Measurements from ENCODE around the gene ZNF330.

Gene ZNF330

GRCh38 chr4:141254326-141254725 lies 33.6 kb downstream of the ZNF330 start:
- H3K4me3 Mint-ChIP-seq: no peak overlapping the region
- H3K36me3 Mint-ChIP-seq: no peaks in the 10 kb centered on the region
- no peak overlapping the region for H3K27ac Mint-ChIP-seq
- H3K9me3 Mint-ChIP-seq: no peaks in the 10 kb centered on the region
- H3K27me3 Mint-ChIP-seq: peaks cover 16% of the 10 kb centered on the region
- H3K4me1 Mint-ChIP-seq: no peaks in the 10 kb centered on the region

GRCh38 chr4:141255016-141255415 lies 34.3 kb downstream of the ZNF330 start:
- Mint-ChIP-seq H3K4me1 (no peaks in the 10 kb centered on the region), H3K4me3 (no peak overlapping the region), H3K27me3 (peaks cover 16% of the 10 kb centered on the region), H3K36me3 (no peaks in the 10 kb centered on the region), H3K9me3 (no peaks in the 10 kb centered on the region), H3K27ac (no peak overlapping the region)

GRCh38 chr4:141258558-141258957 lies 37.9 kb downstream of the ZNF330 start:
- Mint-ChIP-seq H3K27me3 (peaks cover 11% of the 10 kb centered on the region), H3K36me3 (no peaks in the 10 kb centered on the region), H3K9me3 (no peaks in the 10 kb centered on the region), H3K4me3 (no peak overlapping the region), H3K4me1 (no peaks in the 10 kb centered on the region), H3K27ac (no peak overlapping the region)

GRCh38 chr4:141275834-141276233 lies 55.1 kb downstream of the ZNF330 start:
- Mint-ChIP-seq H3K36me3 (no peaks in the 10 kb centered on the region), H3K4me3 (no peak overlapping the region), H3K9me3 (no peaks in the 10 kb centered on the region), H3K4me1 (no peaks in the 10 kb centered on the region), H3K27me3 (peaks cover 7% of the 10 kb centered on the region), H3K27ac (no peak overlapping the region)

GRCh38 chr4:141283152-141283551 lies 62.5 kb downstream of the ZNF330 start:
- Mint-ChIP-seq H3K4me1 (no peaks in the 10 kb centered on the region), H3K36me3 (no peaks in the 10 kb centered on the region), H3K9me3 (peaks cover 4% of the 10 kb centered on the region), H3K27ac (no peak overlapping the region), H3K27me3 (peaks cover 3% of the 10 kb centered on the region), H3K4me3 (no peak overlapping the region)

- Mint-ChIP-seq H3K9me3 (peaks cover 8% of the 10 kb centered on the region), H3K27ac (no peak overlapping the region), H3K27me3 (peaks cover 4% of the 10 kb centered on the region), H3K36me3 (no peaks in the 10 kb centered on the region), H3K4me1 (no peaks in the 10 kb centered on the region), H3K4me3 (no peak overlapping the region)
Observed at GRCh38 chr4:141283563-141283962, 62.9 kb downstream of the ZNF330 start.
